Activated CD8-positive, alpha-beta T cell treated with anti-CD3 and anti-CD28 coated beads for 36 hours (primary cell): ENCODE measurements around the gene CEP57. TPM values are rescaled to one million over a fixed set of nuclear protein-coding genes. Genes with fewer than 3 reads are reported as not detected.
"Not testable (repeated sequence)": the region's sequence is repeated elsewhere in the genome, so short reads cannot be mapped to it uniquely, and the experiment has no call there.

Source experiments
- ATAC-seq: fragments of 200-7000 bp; cut with Tn5 transposase; one replicate; pipeline ENCODE4 v1.10.0; 2021; ENCODE audit warnings: mild to moderate bottlenecking, moderate library complexity
- CTCF ChIA-PET: fragments of 350-600 bp; sonication (Branson Sonifier 250); formaldehyde crosslinking; loops from one replicate; lab custom pipeline; 2021; ENCODE audit warnings: antibody characterized with exemption; lab: Charles Lee
- POLR2A ChIA-PET: fragments of 350-600 bp; sonication (Branson Sonifier 250); formaldehyde crosslinking; loops from one replicate; lab custom pipeline; 2021; ENCODE audit warnings: antibody characterized with exemption; lab: Charles Lee
- DNase-seq: peaks from one replicate; pipeline ENCODE4 v3.0.0-alpha.2; 2020
- H3K27ac Mint-ChIP-seq: one replicate; pipeline ENCODE4 v1.8.0; 2021; ENCODE audit warnings: mild to moderate bottlenecking, mixed read lengths
- H3K27me3 Mint-ChIP-seq: one replicate; pipeline ENCODE4 v1.8.0; 2021; ENCODE audit warnings: mixed read lengths
- H3K36me3 Mint-ChIP-seq: one replicate; pipeline ENCODE4 v1.8.0; 2021; ENCODE audit warnings: low read depth, mixed read lengths
- H3K4me1 Mint-ChIP-seq: one replicate; pipeline ENCODE4 v1.8.0; 2021; ENCODE audit warnings: low read depth, mixed read lengths
- H3K4me3 Mint-ChIP-seq: one replicate; pipeline ENCODE4 v1.8.0; 2021; ENCODE audit warnings: mild to moderate bottlenecking, moderate library complexity, mixed read lengths
- H3K9me3 Mint-ChIP-seq: one replicate; pipeline ENCODE4 v1.8.0; 2021; ENCODE audit warnings: mixed read lengths
- CTCF ChIP-seq: fragments of 200-600 bp; IDR thresholded peaks from one replicate; pipeline ENCODE4 v1.8.0; 2022; ENCODE audit warnings: antibody characterized with exemption, mild to moderate bottlenecking
- intact Hi-C: fragments of 100-400 bp; cut with micrococcal nuclease; formaldehyde crosslinking; loops from one replicate; pipeline ENCODE4 v1.10.0; 2022
- total RNA-seq, 2 experiments: library from RNA; stranded (reverse); gene quantifications; one replicate each; pipeline ENCODE4 v1.2.3, GENCODE V29; 2021

CEP57 gene
- total RNA-seq, 2 experiments from 2014 or later, result 123 to 124 TPM

- Mint-ChIP-seq H3K4me1 (peaks cover 11% of the 10 kb centered on the region), H3K27ac (no peak overlapping the region), H3K9me3 (no peaks in the 10 kb centered on the region), H3K4me3 (no peak overlapping the region), H3K36me3 (peaks cover 7% of the 10 kb centered on the region), H3K27me3 (no peaks in the 10 kb centered on the region)
- intact Hi-C loops, result no loop called here
- DNase-seq (no peak), ATAC-seq (no peak)
- ChIA-PET POLR2A (no interaction called here), CTCF (no interaction called here)
- TF ChIP-seq CTCF, result no peak
Measured at GRCh38 chr11:95853138-95853537, 62.8 kb downstream of the CEP57 start.

- Mint-ChIP-seq H3K4me1 (peaks cover 11% of the 10 kb centered on the region), H3K27ac (peak overlapping the region; percentile 21), H3K36me3 (peaks cover 10% of the 10 kb centered on the region), H3K9me3 (no peaks in the 10 kb centered on the region), H3K4me3 (no peak overlapping the region), H3K27me3 (no peaks in the 10 kb centered on the region)
- ATAC-seq (no peak), DNase-seq (no peak)
- ChIA-PET CTCF (no interaction called here), POLR2A (no interaction called here)
- intact Hi-C loops, result no loop called here
- TF ChIP-seq CTCF, result no peak
Measured at GRCh38 chr11:95853862-95854261, 63.6 kb downstream of the CEP57 start.

- H3K27ac Mint-ChIP-seq, H3K9me3 Mint-ChIP-seq, ATAC-seq, DNase-seq, intact Hi-C loops, CTCF ChIA-PET, H3K27me3 Mint-ChIP-seq, H3K4me3 Mint-ChIP-seq, POLR2A ChIA-PET, H3K36me3 Mint-ChIP-seq: not testable (repeated sequence)
- H3K4me1 Mint-ChIP-seq, result peaks cover 11% of the 10 kb centered on the region
Measured at GRCh38 chr11:95854362-95854761, 64.1 kb downstream of the CEP57 start.

- CTCF ChIA-PET, result interaction anchor here (1.0 kb wide), 1 partner anchor 23 kb away, joined by 4 read pairs; no protein-coding TSS in a partner anchor
- H3K36me3 Mint-ChIP-seq, result peaks cover 18% of the 10 kb centered on the region
- H3K27ac Mint-ChIP-seq, POLR2A ChIA-PET, H3K4me3 Mint-ChIP-seq, ATAC-seq, H3K27me3 Mint-ChIP-seq, intact Hi-C loops, H3K9me3 Mint-ChIP-seq, H3K4me1 Mint-ChIP-seq: not testable (repeated sequence)
- DNase-seq, result peak; percentile 7
Measured at GRCh38 chr11:95860024-95860423, 69.7 kb downstream of the CEP57 start.

- no peak for TF ChIP-seq CTCF
- Mint-ChIP-seq H3K36me3 (peaks cover 19% of the 10 kb centered on the region), H3K27ac (no peak overlapping the region), H3K9me3 (no peaks in the 10 kb centered on the region), H3K4me1 (no peaks in the 10 kb centered on the region), H3K27me3 (no peaks in the 10 kb centered on the region), H3K4me3 (no peak overlapping the region)
- POLR2A ChIA-PET, result no interaction called here
- CTCF ChIA-PET, result interaction anchor here (1.3 to 1.6 kb wide), 2 partner anchors 27 to 562 kb away, joined by 4 to 6 read pairs; no protein-coding TSS in a partner anchor
- DNase-seq, result no peak
- ATAC-seq, result no peak
- intact Hi-C loops, result no loop called here
Measured at GRCh38 chr11:95863486-95864140, 73.3 kb downstream of the CEP57 start.

GRCh38 chr11:95867105-95867504, 76.8 kb downstream of the CEP57 start:
- H3K9me3 Mint-ChIP-seq, result no peaks in the 10 kb centered on the region
- H3K4me3 Mint-ChIP-seq, result no peak overlapping the region
- H3K27me3 Mint-ChIP-seq, result no peaks in the 10 kb centered on the region
- no peaks in the 10 kb centered on the region for H3K4me1 Mint-ChIP-seq
- no peak overlapping the region for H3K27ac Mint-ChIP-seq
- ATAC-seq (no peak), DNase-seq (no peak)
- ChIA-PET POLR2A (no interaction called here), CTCF (no interaction called here)
- TF ChIP-seq CTCF, result no peak
- peaks cover 12% of the 10 kb centered on the region for H3K36me3 Mint-ChIP-seq
- intact Hi-C loops, result no loop called here

GRCh38 chr11:95870877-95871276, 80.6 kb downstream of the CEP57 start:
- H3K4me1 Mint-ChIP-seq, H3K27ac Mint-ChIP-seq, ATAC-seq, DNase-seq, POLR2A ChIA-PET, H3K4me3 Mint-ChIP-seq, CTCF ChIA-PET, intact Hi-C loops, H3K36me3 Mint-ChIP-seq, H3K27me3 Mint-ChIP-seq, H3K9me3 Mint-ChIP-seq: not testable (repeated sequence)
